HepG2 (cell line): Measurements from ENCODE around the gene CDK5RAP2. TPM values are rescaled to one million over a fixed set of nuclear protein-coding genes. Genes with fewer than 3 reads are reported as not detected.
A peak's percentile ranks its signal among the peaks of the same experiment; 100 is the strongest.

ENCODE experiments used
- ATAC-seq: fragments of 200-7000 bp; cut with Tn5 transposase; 3 replicates; pipeline ENCODE4 v1.9.1; 2020; ENCODE audit warnings: mild to moderate bottlenecking, moderate library complexity
- BruUV-seq: library from RNA; stranded (reverse); fragments of 400-500 nt; replicated peaks from 2 replicates; lab custom pipeline; 2021; lab: Mats Ljungman, UMichigan
- CTCF ChIA-PET: fragments of 300-600 bp; formaldehyde crosslinking; extraction: SDS; loops from one replicate; lab custom pipeline; 2021; ENCODE audit warnings: low total read pairs, inconsistent platforms, low intra/inter-chr PET ratio; lab: Yijun Ruan, JAX
- POLR2A ChIA-PET: fragments of 350-600 bp; sonication (Branson Sonifier 250); formaldehyde crosslinking; loops from one replicate; lab custom pipeline; 2020; ENCODE audit warnings: antibody characterized with exemption, inconsistent platforms; lab: Yijun Ruan, JAX
- DNase-seq: peaks from one replicate; pipeline ENCODE4 v3.0.0-alpha.2; 2015; ENCODE audit warnings: low spot score
- FAIRE-seq: peaks from 3 replicates; lab custom pipeline; 2011; peaks lifted over from hg19 to GRCh38; lab: Jason Lieb, UNC
- H2AFZ ChIP-seq: one replicate; pipeline ENCODE4 v1.6.1; 2011; ENCODE audit warnings: low read length, inconsistent platforms
- H3K27ac ChIP-seq: fragments of 300-600 bp; 3 replicates; pipeline ENCODE4 v1.8.0; 2011; ENCODE audit warnings: mixed run types, mild to moderate bottlenecking, mixed read lengths, low read length, inconsistent platforms; ENCODE audit not compliant: insufficient read depth; ENCODE audit errors: extremely low read length
- H3K27me3 ChIP-seq, 2 experiments: fragments of 200-600 bp in 1 of 2; 2 replicates in 1 of 2; 3 replicates in 1 of 2; pipeline versions ENCODE4 v1.6.0 to v1.8.0; 2011; ENCODE audit warnings: low read length in 2 of 2, mild to moderate bottlenecking in 2 of 2, moderate library complexity in 2 of 2, inconsistent platforms in 1 of 2; ENCODE audit not compliant: insufficient read depth in 2 of 2, control insufficient read depth in 1 of 2
- H3K36me3 ChIP-seq, 2 experiments: fragments of 200-600 bp in 1 of 2; replicated peaks in 1 of 2; 2 replicates in 1 of 2; 3 replicates in 1 of 2; pipeline versions ENCODE4 v1.5.1 to v1.8.0; 2011; ENCODE audit warnings: low read length in 2 of 2, inconsistent platforms in 1 of 2; ENCODE audit not compliant: insufficient read depth in 2 of 2, control insufficient read depth in 1 of 2
- H3K4me1 ChIP-seq: 2 replicates; pipeline ENCODE4 v1.5.1; 2012; ENCODE audit warnings: low read length, inconsistent platforms; ENCODE audit not compliant: insufficient read depth
- H3K4me2 ChIP-seq: 2 replicates; pipeline ENCODE4 v1.6.0; 2011; ENCODE audit warnings: low read depth, low read length, inconsistent platforms
- H3K4me3 ChIP-seq, 3 experiments: fragments of 200-600 bp in 1 of 3; sonication (generic), shearing (Covaris generic) in 1 of 3; replicated peaks in 1 of 3; 2 replicates each; pipeline ENCODE4 v1.5.1; 2011 to 2016; ENCODE audit warnings: low read length in 3 of 3, inconsistent platforms in 2 of 3, low read depth in 2 of 3, mild to moderate bottlenecking in 2 of 3, control low read depth in 1 of 3, mixed read lengths in 1 of 3; ENCODE audit not compliant: insufficient read depth in 1 of 3
- H3K79me2 ChIP-seq: one replicate; pipeline ENCODE4 v1.6.1; 2011; ENCODE audit warnings: low read length, inconsistent platforms; ENCODE audit not compliant: insufficient read depth
- H3K9ac ChIP-seq: 2 replicates; pipeline ENCODE4 v1.6.0; 2011; ENCODE audit warnings: mild to moderate bottlenecking, low read depth, low read length, inconsistent platforms; ENCODE audit not compliant: insufficient read depth
- H3K9me3 ChIP-seq: 2 replicates; pipeline ENCODE4 v1.5.1; 2012; ENCODE audit warnings: mild to moderate bottlenecking, low read length
- H4K20me1 ChIP-seq: 2 replicates; pipeline ENCODE4 v1.6.0; 2011; ENCODE audit warnings: inconsistent platforms, mild to moderate bottlenecking, low read length, moderate library complexity; ENCODE audit not compliant: insufficient read depth
- ELF1 ChIP-seq: sonication (generic); formaldehyde crosslinking; IDR thresholded peaks from 2 replicates; pipeline ENCODE4 v1.4.0; 2020; ENCODE audit warnings: missing genetic modification reagents
- MAFF ChIP-seq: IDR thresholded peaks from 2 replicates; pipeline ENCODE4 v1.6.1; 2011; ENCODE audit warnings: low read depth, low read length, improper control_type of control experiment
- MAFK ChIP-seq, 2 experiments: IDR thresholded peaks in 1 of 2; conservative IDR thresholded peaks in 1 of 2; 2 replicates each; pipeline ENCODE4 v1.6.1; 2011; ENCODE audit warnings: improper control_type of control experiment in 2 of 2, low read length in 2 of 2
- MED8 ChIP-seq: sonication (generic); formaldehyde crosslinking; IDR thresholded peaks from 2 replicates; pipeline ENCODE4 v1.8.1; 2023; ENCODE audit warnings: mild to moderate bottlenecking, missing genetic modification reagents; ENCODE audit not compliant: insufficient replicate concordance
- PHF20 ChIP-seq: sonication (generic); formaldehyde crosslinking; IDR thresholded peaks from 2 replicates; pipeline ENCODE4 v1.5.0; 2020; ENCODE audit warnings: mild to moderate bottlenecking, missing genetic modification reagents
- ZBTB42 ChIP-seq: sonication (generic); formaldehyde crosslinking; IDR thresholded peaks from 2 replicates; pipeline ENCODE4 v1.5.0; 2020; ENCODE audit warnings: mild to moderate bottlenecking, missing genetic modification reagents
- ZNF20 ChIP-seq: sonication (generic); formaldehyde crosslinking; IDR thresholded peaks from 2 replicates; pipeline ENCODE4 v1.4.0; 2020; ENCODE audit warnings: mild to moderate bottlenecking, moderate library complexity, missing genetic modification reagents
- ZNF230 ChIP-seq: sonication (generic); formaldehyde crosslinking; IDR thresholded peaks from 2 replicates; pipeline ENCODE4 v1.4.0; 2020; ENCODE audit warnings: mild to moderate bottlenecking, missing genetic modification reagents
- ZNF883 ChIP-seq: sonication (generic); formaldehyde crosslinking; IDR thresholded peaks from 2 replicates; pipeline ENCODE4 v1.5.1; 2020; ENCODE audit warnings: mild to moderate bottlenecking, missing genetic modification reagents; ENCODE audit errors: not compliant biosample characterization
- WGBS: methylation state at CpG from one replicate; pipeline ENCODE4 v1.1.6; 2017; ENCODE audit warnings: low lambda C conversion rate; 5-methylcytosine and 5-hydroxymethylcytosine counted together
- in situ Hi-C: cut with HindIII; loops from 2 replicates; pipeline ENCODE4 v1.10.0; 2017; ENCODE audit warnings: low pct_unique_long_range_greater_than_20kb; ENCODE audit not compliant: extremely low pct_ligation_motif_present
- intact Hi-C: fragments of 100-400 bp; cut with micrococcal nuclease; formaldehyde crosslinking; loops from one replicate; pipeline ENCODE4 v1.10.0; 2022; ENCODE audit not compliant: unreplicated experiment
- polyA plus RNA-seq, 8 experiments: library from polyadenylated mRNA; depleted of rRNA in 3 of 8; stranded (reverse) in 7 of 8; unstranded in 1 of 8; fragments of >200 nt; fragmentation: Illumina TruSeq in 4 of 8; extraction: Trizol in 4 of 8; gene quantifications; 2 replicates each; pipeline versions ENCODE4 v1.2.1 to v1.2.3, GENCODE V29; 2011 to 2016; ENCODE audit warnings: low read depth in 4 of 8, missing spikeins in 1 of 8, mixed read lengths in 1 of 8; ENCODE audit not compliant: insufficient read depth in 1 of 8
- total RNA-seq, 5 experiments: library from RNA; depleted of rRNA; stranded (reverse); fragments of >200 nt; fragmentation: Illumina TruSeq; extraction: Trizol; gene quantifications; 2 replicates each; pipeline ENCODE4 v1.2.3, GENCODE V29; 2016; ENCODE audit warnings: low read depth in 1 of 5
- TF ChIP-seq, protein P1 (sequence below): IDR thresholded peaks from 2 replicates; pipeline ENCODE4 v1.6.1; 2016; ENCODE audit warnings: mild to moderate bottlenecking, missing biosample characterization, missing genetic modification reagents
- TF ChIP-seq, protein P2 (sequence below): sonication (generic); formaldehyde crosslinking; IDR thresholded peaks from 2 replicates; pipeline ENCODE4 v1.4.0; 2020; ENCODE audit warnings: mild to moderate bottlenecking, missing genetic modification reagents

CDK5RAP2 gene
- total and polyA plus RNA-seq, 2 of the 13 experiments (the other 11 are each of a cell fraction or from before 2014, with no cell fraction given): 31.8 to 42.2 TPM

DNA sequence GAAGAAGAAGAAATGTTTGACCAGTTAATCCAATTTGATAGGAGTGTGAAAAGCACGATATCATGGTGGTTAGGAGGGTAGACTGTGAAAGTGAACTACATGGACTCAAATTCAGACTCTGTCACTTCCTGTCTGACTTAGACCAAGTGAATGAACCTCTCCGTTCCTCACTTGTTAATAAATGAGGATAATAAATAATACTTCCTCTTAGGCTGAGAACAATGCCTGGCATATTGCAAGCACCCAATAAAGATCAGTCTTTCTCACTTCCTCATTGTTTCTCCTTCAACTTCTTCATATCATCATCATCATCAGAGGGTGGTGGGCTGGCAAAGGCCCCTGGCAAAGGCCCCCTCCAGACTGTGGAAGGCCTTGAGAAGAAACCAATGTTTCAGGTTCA, 148.7 kb downstream of the CDK5RAP2 start:
- intact Hi-C loops: no loop called here
- TF ChIP-seq ZBTB42 (CRISPR knock-in tag): no peak
- TF ChIP-seq, protein P1, sequence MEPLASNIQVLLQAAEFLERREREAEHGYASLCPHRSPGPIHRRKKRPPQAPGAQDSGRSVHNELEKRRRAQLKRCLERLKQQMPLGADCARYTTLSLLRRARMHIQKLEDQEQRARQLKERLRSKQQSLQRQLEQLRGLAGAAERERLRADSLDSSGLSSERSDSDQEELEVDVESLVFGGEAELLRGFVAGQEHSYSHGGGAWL (CRISPR knock-in tag): no peak
- no peak for TF ChIP-seq ZNF20
- no peak for TF ChIP-seq ZNF230 (CRISPR knock-in tag)
- no peak for TF ChIP-seq ELF1 (CRISPR knock-in tag)
- no peak for TF ChIP-seq MED8 (CRISPR knock-in tag)
- no peak for TF ChIP-seq PHF20 (CRISPR knock-in tag)
- TF ChIP-seq, protein P2, sequence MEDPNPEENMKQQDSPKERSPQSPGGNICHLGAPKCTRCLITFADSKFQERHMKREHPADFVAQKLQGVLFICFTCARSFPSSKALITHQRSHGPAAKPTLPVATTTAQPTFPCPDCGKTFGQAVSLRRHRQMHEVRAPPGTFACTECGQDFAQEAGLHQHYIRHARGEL (CRISPR knock-in tag): no peak
- TF ChIP-seq, all 625 proteins: peak for 0
- ChIA-PET CTCF (no interaction called here), POLR2A (no interaction called here)
- H3K9me3 ChIP-seq: no peaks in the 10 kb centered on the region
- no peak for FAIRE-seq
- no peaks in the 10 kb centered on the region for H4K20me1 ChIP-seq
- BruUV-seq: no TSS peak
- DNase-seq: no peak
- no peaks in the 10 kb centered on the region for H3K27me3 ChIP-seq
- no peak overlapping the region for H3K4me2 ChIP-seq
- peaks cover 10 to 56% of the 10 kb centered on the region in 2 experiments; a peak in 4 of 5 replicates for H3K36me3 ChIP-seq
- H3K9ac ChIP-seq: no peak overlapping the region
- H3K4me3 ChIP-seq: no peak overlapping the region
- WGBS: 91% methylated on average over 2 of the region's 2 CpGs
- no peak for ATAC-seq
- no peaks in the 10 kb centered on the region for H3K4me1 ChIP-seq
- H3K27ac ChIP-seq: no peak overlapping the region
- no peak overlapping the region for H2AFZ ChIP-seq
- no peaks in the 10 kb centered on the region for H3K79me2 ChIP-seq
- in situ Hi-C loops: no loop called here

DNA sequence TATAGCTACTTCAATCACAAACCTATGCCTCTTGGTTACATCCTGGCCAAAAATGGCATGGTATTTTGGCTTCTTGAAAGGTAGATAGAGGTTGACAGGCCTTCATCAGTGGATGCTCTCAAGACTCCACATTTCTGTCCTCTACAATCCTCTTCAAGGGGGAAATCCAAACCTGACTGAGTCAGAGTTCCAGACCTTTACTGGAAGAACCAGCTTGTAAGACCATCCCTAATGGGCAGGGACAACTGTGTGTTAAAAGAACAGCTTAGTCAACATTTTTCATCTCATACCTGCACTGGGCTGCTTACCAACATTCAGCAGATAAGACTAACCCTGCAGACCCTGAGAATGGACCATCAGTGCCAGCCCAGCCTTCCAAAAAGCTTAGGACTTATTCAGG, 155.7 kb downstream of the CDK5RAP2 start:
- peaks cover 19 to 80% of the 10 kb centered on the region in 2 experiments; a peak in 4 of 5 replicates for H3K36me3 ChIP-seq
- BruUV-seq: no TSS peak
- H2AFZ ChIP-seq: no peak overlapping the region
- in situ Hi-C loops (no loop called here), intact Hi-C loops (no loop called here)
- DNase-seq (no peak), ATAC-seq (no peak), FAIRE-seq (no peak)
- H3K9me3 ChIP-seq: no peaks in the 10 kb centered on the region
- no peak overlapping the region for H3K4me3 ChIP-seq
- no peak overlapping the region for H3K9ac ChIP-seq
- no peaks in the 10 kb centered on the region for H3K27me3 ChIP-seq
- H3K79me2 ChIP-seq: no peaks in the 10 kb centered on the region
- ChIA-PET CTCF (no interaction called here), POLR2A (no interaction called here)
- no peaks in the 10 kb centered on the region for H4K20me1 ChIP-seq
- H3K27ac ChIP-seq: no peak overlapping the region
- H3K4me1 ChIP-seq: no peaks in the 10 kb centered on the region
- H3K4me2 ChIP-seq: no peak overlapping the region
- TF ChIP-seq ZNF883 (CRISPR knock-in tag): no peak
- 0 out of 2 replicates have a peak, but pooled peaks have one; percentile 35 for TF ChIP-seq MAFF
- peak in 1 of 2 experiments; percentile 48; a peak in 3 of 4 replicates for TF ChIP-seq MAFK (conservative IDR thresholded peaks at IDR 0.05 in 1 of 2, IDR thresholded peaks at IDR 0.05 in 1 of 2; ENCODE audit: low read length in 2 of 2)
